GM18951 (cell line): ENCODE results near the gene OR10J4.

Experiments
- POLR2A ChIP-seq: IDR thresholded peaks from 4 replicates; pipeline ENCODE4 v1.6.1; 2011; ENCODE audit warnings: mild to moderate bottlenecking; ENCODE audit not compliant: insufficient read length, insufficient read depth; ENCODE audit errors: extremely low read depth
- in situ Hi-C: fragments of 300-500 bp; cut with MboI; formaldehyde crosslinking; loops from one replicate; pipeline ENCODE4 v1.12.0; 2022; ENCODE audit warnings: low sequenced_read_pairs, mixed read lengths, inconsistent platforms; ENCODE audit not compliant: unreplicated experiment

The OR10J4 gene

DNA sequence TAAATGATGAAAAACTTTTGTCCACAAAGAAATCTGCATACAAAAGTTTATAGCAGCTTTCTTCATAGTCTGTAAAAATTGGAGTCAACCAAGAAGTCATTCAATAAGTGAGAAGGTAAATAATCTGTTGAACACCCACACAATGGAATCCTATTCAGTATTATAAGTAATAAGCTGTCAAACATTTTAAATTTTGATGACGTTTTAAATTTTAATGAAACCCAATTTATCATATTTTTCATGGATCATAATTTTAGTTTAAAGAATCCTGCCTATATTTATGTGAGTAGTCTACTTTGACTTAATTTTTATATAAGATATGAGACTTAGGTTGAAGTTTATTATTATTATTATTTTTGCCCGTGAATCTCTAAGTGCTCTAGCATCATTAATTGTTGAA lies 27.5 kb downstream of the OR10J4 start:
- in situ Hi-C loops, result no loop called here
- TF ChIP-seq POLR2A, result no peak

DNA sequence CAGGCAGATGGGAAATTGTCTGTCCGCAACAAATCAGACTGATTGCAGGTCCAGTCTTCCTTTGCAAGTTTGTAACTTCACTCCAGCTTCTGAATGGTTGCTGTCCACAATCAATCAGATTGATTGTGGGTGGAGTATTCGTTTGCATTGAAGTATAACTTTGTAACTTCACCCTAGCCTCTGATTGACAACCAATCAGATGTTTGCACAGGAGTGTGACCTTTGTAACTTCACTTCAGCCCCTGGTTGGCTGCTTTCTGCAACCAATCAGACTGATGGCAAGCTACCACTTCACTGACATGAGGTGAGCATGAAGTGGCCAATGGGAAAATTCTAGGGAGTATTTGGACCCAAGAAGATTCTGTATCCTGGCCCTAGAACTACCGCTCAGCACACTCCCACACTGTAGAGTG lies 33.2 kb downstream of the OR10J4 start:
- no peak for TF ChIP-seq POLR2A
- in situ Hi-C loops, result no loop called here

DNA sequence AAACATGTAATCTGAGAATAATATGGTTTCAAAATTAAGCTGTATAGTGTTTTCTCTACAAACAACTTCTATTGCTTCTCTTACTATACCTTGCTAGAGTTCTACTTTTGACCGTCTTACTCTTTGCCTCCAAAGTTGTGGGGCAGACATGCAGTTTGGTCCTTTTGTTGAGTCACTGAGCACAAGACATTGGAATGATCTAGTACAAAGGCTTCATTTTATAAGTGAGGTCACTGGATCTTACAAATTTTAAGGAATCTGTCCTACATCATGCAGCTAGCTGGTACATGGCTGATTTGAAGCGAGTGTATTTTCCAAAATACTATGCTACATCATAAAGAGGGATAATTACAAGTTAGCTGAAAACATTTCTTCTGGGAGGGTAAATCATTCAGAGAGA lies 36.3 kb downstream of the OR10J4 start:
- in situ Hi-C loops, result no loop called here
- TF ChIP-seq POLR2A, result no peak

DNA sequence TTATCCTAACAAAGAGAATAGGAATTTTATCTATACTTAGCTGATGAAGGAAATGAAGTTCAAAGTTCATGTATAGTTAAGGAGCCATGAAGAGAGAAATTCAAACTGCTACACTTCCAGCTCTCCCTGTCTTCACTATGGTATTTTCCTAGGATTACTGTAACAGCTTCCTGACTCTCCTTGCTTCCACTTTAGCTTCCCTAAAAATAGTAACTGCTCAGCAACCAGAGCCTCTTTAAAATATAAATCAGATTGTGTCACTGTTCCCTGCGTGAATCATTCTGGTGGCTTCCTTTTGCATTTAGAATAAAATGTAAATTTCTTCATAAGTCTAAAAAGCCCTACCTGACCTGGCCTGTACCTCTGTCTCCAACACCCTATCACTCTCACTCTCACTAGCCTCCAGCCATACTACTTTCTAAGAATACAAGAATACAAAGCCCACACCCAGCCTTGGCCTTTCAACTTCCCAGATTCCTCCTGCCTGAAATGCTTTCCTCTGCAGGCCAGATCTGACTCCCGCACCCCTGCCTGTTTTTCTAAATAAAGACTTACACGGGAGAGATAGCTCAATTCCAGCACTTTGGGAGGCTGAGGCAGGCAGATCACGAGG lies 38.0 kb downstream of the OR10J4 start:
- no peak for TF ChIP-seq POLR2A
- in situ Hi-C loops, result no loop called here

DNA sequence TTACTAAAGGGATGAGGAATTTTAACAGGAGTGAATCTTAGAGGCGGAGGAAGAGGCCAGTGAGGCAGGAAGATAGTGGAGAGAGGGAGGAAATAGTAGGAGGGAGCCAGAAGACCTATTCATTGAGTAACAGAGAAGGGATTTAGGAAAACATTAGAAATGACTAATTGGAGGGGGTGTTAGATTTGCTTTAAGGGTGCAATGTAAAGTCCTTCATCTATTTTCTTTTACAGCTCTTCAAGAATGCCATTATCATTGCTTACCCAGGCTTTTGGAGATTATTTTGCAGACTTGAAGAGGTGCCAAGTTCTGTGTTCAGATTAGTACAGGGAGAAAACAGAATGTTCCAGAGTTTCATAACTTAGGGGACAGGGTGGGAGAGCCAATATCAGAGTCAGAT lies 41.3 kb downstream of the OR10J4 start:
- TF ChIP-seq POLR2A, result no peak
- in situ Hi-C loops, result no loop called here

DNA sequence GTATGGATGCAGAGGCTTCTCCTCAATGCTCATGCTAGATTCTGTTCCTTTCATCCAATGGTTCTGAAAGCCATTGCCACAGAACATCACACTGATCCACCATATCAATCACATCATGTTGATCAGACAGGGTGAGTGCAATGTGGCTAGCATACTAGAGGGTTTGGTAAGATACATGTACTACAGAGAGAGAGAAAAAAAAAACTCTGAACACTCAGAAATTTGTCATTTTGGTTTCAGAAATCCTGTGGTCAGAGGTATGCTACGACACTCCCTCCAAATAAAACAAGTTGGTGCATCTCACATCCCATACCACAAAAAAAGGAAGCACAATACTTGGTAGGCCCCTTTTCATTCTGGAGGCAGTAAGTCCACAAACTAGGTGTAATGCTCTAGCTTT lies 42.9 kb downstream of the OR10J4 start:
- no peak for TF ChIP-seq POLR2A
- in situ Hi-C loops, result no loop called here
